Measurements from ENCODE around the gene MAP4K4.

MAP4K4 gene

DNA sequence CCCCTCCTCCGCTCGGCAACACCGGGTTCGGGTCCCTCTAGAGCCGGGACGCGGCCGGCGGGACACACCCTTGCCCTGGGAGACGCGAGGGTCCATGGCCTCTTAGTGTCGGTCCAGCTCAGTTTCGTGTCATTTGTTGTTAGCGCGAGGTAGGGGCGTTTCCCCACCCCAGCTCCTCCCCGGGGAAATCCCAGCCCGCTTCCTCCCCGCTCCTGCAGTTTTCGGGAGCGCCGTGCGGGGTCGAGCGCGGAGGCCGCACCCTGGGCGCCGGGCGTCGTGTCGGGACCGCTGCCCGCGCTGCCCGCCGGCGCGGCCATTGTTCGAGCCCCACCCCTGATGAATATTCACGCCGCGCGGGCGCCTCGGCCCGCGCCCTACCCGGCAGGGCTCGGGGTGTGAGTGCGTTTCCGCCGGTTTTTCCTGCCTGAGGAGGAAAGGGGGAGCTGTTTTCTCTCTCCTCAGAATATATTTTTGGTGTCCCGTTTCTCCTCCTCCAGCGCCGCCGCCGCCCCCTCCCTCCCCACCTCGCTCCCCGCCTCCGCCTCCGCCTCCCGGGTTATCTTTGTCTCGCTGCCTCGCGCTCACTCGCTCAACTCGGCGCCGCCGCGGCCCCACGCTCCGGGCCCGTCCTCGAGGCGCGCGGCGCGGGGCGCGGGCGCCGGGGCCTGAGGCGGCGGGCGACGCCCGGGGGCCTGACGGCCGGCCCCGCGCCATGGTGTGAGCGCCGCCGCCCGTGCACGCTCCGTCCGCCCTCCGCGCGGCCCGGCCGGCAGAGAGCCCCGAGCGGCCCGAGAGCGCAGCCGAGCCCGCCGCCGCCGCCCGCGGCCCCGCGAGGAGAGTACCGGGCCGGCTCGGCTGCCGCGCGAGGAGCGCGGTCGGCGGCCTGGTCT lies at the start of gene MAP4K4:
MAP4K4 (plus strand) TSS at position 584 of the 890 bp plus-strand sequence. CDS start 374 bp downstream, outside the sequence.
- DNase-seq (ENCODE audit: low read depth in 1 of 2, low spot score in 1 of 2), result peak; percentile 47 to 55

DNA sequence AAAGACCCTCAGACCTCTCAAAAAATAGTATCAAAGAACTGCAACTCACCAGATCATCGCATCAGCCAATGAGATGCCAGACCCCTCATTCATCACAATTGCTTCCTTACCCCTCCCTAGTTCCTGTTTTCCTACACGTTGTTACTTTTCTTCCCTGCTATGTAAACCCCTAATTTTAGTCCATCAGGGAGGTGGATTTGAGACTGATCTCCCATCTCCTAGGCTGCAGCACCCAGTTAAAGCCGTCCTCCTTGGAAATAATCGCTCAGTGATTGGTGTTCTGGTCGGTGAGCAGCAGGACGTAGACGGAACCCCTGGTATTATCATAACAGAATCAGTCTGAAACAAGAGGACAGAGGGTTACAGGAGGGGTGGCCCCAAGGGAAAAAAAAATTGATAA lies 44.0 kb upstream of the MAP4K4 start:
- no peak for DNase-seq (ENCODE audit: low read depth in 1 of 2, low spot score in 1 of 2)

DNA sequence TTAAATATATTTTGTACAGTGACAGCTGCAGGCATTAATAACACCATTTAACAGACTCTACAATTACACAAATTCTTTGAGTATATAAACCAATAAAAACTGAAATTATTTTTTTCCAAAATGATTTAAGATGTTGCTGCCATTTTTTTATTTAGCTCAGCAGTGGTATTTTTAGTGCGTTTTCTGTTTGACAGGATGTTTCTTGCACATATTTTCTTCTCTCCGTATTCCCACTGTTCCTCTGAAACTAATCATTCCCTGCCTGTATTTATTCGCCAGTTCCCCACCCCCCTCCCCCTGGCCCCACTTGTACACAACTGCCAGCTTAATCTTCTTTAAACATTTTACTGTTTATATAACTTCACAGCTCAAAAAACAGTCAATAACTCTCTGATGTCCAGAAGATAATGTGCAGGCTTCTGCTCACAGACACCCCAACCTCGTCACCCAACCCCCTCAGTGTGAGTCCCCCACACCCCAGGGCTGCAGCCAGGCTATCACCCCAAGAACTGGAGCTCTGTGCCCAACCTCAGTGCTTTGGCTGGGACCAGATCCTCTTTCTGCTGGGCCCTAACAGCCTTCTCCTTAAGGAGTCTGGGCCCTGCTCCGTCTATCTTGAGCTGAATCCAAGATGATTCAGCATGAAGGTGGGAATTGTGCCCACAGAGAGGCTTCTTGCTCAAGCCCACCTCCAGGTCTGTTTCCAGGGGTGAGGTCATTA lies 41.6 kb upstream of the MAP4K4 start:
- DNase-seq (ENCODE audit: low read depth in 1 of 2, low spot score in 1 of 2), result no peak

DNA sequence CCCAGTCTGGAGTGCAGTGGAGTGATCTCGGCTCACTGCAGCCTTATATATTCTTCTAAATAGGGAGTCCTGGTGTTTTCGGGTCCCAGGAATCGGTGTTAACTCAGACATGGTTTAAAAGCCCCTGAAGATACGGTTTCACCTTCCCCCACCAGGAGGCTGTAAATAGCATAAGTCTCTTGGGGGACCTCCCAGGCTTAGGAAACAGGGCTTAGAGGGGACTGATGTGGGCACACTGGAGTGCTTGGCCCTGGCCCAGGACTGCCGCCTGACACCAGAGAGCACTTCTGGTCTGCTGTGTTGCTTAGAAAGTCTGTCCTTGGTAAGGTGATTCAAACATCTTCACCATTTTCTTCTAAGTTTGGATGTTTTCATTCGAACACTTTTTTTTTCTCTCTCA lies 39.7 kb upstream of the MAP4K4 start:
- DNase-seq (ENCODE audit: low read depth in 1 of 2, low spot score in 1 of 2), result no peak

DNA sequence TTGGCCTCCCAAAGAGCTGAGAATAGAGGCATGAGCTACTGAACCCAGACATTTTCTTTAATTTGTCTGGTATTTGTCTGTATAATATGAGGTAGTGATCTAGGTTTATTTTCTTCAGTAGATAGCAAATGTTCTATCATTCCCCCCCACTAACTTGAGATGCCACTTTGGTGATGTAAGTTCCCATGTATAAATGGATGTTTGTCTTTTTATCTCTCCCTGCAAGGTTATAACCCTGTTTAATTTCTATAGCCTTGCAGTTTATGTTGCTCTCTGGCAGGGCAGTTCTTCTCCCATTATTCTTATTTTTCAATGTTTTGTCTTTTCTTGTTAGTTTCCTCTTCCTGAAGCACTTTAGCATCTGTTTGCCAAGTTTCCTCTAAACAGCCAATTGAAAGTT lies 39.1 kb upstream of the MAP4K4 start:
- DNase-seq (ENCODE audit: low read depth in 1 of 2, low spot score in 1 of 2), result no peak

DNA sequence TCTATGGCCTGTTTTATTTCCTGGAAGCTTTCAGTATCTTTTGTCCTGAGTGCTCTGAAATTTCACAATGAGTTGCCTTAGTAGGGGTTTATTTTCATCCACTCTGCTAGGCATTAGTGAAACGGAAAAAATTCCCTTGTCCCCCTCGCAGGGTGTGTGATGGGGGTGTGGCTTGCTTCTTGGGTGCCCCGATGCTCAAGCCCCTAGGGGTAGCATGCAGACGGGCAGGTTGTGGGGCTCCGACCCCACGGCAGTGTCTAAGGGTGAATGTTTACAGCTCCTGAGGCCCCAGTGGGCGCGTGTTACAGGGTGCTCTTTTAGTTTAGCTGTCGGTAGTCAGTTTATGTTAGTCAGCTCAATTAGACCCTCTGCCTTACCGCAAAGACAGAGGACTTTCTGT lies 32.2 kb upstream of the MAP4K4 start:
- DNase-seq (ENCODE audit: low read depth in 1 of 2, low spot score in 1 of 2), result no peak

DNA sequence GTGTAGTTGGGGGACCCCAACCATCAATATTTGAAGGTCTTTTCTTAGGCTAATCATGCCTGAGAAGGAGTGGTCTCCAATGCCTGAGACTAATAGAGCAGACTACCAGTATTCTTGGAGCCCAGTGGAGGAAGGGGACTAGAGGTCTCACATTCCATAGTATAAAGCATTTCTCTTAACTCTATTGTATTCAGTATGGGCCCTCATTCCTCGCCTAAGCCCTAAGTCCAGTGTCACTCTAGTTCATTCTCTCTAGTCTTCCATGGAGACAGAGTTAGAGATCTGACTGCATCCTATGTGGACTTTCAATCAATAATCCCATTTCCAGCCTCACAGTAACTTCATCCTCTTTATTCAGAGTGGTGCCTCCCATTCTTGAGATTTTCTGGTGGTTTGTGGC lies 29.7 kb upstream of the MAP4K4 start:
- no peak for DNase-seq (ENCODE audit: low read depth in 1 of 2, low spot score in 1 of 2)

DNA sequence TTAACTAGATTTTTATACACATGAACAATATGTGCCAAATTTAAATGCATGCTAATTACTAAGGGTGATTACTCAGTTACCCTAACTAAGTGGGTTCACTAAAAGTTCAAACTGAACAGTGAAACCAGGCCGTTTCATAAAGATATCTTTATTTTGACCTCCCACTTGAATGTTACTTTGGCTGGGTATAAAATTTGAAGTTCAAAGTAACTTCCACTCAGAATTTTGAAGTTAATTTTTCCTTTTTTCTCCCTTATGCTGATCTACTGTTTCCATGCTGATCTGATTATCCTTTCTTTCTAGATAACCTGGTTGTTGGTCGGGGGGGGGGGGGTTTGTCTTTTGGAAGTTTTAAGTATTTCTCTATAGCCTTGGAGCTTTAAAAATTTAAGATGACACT lies 25.5 kb upstream of the MAP4K4 start:
- no peak for DNase-seq (ENCODE audit: low read depth in 1 of 2, low spot score in 1 of 2)

DNA sequence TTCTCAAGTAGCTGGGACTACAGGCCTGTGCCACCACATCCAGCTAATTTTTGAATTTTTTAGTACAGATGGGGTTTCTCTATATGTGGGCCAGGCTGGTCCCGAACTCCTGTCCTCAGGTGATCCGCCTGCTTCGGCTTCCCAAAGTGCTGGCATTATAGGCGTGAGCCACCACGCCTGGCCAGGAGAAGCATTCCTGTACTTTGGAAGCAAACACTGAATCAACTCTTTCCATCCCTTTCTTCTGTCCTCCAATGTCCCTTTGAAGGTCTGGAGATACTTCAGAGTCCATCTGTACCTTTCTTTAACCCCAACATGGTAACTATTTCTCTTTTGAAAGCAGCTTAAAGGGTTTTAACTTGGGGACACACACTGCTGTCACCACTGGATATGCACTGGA lies 23.6 kb upstream of the MAP4K4 start:
- no peak for DNase-seq (ENCODE audit: low read depth in 1 of 2, low spot score in 1 of 2)

DNA sequence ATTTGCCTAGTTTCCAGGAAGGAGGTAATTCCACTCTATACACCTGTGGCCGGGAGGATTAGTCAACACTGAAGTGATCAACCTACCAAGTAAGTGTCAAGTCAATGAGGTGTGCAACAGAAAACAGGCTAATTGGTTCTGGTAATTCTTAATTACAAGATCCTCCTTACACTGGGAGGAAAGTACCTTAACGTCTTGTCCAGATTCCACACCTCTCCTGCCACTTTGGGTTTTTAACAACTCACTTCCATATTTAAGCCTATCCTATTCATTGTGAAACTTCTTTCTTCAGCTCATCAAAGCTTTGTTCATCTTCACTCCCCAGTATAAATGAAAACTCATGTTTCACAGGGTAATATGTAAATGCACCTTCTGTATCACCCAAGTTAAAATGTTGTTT lies 22.0 kb upstream of the MAP4K4 start:
- DNase-seq (ENCODE audit: low read depth in 1 of 2, low spot score in 1 of 2), result no peak

DNA sequence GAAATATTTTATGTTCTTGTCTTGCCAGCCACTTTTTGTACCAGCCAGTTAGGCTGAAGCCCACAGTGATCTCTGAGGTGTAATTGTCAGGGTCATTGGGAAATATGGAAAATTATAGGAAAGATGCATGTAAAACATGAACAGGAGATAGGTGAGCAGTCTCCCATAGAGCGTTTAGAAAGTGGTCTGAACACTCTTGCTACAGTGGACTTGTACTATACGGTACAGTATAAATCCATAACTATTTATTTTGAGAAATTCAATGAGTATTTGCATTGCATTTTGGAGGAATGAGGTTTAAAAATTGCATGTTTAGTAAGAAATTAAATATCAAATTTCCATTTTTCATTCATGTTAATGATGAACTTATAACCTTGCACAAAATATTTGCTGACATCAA lies 20.8 kb upstream of the MAP4K4 start:
- no peak for DNase-seq (ENCODE audit: low read depth in 1 of 2, low spot score in 1 of 2)

DNA sequence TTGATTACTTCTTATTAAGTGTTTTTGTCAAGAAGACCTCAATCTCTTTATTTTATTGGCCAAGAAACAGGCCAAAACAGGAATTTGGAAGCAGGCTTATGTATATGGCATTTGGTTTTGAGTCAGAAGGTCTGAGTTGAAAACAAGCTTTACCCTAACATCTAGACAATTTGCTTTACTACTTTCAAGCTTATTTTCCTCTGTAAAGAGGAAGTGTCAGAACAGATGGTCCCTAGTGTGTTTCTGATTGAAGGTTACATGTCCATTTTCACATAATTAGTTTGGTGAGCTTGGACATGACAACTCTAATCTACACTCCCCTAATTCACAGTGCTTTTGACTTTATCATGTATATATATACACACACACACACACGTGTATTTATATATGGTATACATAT lies 19.8 kb upstream of the MAP4K4 start:
- no peak for DNase-seq (ENCODE audit: low read depth in 1 of 2, low spot score in 1 of 2)

DNA sequence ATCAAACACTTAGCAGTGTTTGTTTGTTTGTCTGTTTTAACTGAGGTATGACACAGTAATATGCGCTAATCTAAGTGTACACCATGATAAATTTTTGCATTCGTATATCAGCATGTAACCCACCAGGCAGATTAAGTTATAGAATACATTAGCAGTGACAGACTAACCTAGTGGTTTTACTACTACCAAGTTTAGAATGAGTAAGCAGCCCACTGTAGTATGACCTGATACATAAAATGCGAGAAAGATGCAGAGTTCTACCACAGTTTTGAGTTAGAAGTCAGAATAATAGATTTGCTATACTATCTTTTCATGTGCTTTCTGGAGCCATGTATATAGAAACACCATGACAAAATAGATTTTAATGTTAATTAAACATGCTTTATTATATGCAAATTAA lies 19.1 kb upstream of the MAP4K4 start:
- DNase-seq (ENCODE audit: low read depth in 1 of 2, low spot score in 1 of 2), result no peak

DNA sequence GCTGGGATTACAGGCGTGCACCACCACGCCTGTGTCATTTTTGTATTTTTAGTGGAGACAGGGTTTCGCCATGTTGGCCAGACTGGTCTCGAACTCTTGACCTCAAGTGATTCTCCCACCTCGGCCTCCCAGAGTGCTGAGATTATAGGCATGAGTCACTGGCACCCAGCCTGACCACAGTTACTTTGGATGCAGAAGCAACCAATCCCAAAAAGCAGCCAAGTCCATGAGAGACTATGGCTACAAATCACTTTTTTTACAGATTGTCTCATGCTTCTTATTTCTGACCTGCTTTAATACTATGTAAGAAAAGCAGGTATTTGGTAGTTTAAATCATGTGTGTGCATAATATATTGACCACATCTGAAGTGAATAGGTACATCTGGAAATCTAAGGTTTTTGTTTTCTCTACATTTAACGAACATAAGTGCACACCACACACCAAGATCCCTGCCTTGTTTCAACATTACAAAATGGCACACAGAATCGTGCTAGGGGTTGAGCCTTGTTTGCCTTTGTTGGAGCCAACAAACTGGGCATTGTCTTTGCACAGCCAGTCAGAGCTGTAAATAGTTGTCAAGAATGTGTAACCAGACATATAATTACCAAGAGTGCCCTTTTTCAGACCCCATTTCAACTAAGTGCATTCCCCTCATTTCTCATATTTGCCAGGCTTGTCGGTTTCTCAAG lies 18.3 kb upstream of the MAP4K4 start:
- no peak for DNase-seq (ENCODE audit: low read depth in 1 of 2, low spot score in 1 of 2)

DNA sequence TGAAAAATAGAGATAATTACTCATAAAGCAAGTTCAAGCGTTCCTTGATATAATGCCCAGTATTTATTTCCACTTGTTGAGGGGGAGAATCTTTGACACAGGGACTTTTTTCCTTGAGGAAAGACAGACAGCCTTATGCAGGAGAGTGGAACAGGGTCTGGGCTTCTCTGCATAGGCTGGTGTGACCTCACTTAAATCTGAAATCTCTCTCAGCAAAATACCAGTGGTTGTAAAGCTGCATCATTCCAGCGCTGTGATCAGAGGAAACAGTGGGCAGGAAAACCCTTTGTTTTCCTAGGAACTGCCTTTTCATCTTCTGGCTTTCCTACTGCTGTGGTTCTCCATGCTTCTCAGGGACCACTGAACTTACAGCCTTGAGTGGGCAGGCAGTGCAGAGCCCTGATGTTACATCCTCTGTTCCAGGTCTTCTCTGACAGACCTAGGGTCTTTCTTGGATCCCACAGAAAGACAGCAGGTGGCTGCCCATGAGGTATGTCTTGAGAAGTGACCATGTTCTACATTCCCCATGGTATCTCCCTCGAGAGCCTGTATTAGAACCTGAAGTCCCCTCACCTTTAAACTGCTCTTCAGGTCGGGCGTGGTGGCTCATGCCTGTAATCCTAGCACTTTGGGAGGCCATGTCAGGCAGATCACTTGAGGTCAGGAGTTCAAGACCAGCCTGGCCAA lies 17.6 kb upstream of the MAP4K4 start:
- DNase-seq (ENCODE audit: low read depth in 1 of 2, low spot score in 1 of 2), result no peak

DNA sequence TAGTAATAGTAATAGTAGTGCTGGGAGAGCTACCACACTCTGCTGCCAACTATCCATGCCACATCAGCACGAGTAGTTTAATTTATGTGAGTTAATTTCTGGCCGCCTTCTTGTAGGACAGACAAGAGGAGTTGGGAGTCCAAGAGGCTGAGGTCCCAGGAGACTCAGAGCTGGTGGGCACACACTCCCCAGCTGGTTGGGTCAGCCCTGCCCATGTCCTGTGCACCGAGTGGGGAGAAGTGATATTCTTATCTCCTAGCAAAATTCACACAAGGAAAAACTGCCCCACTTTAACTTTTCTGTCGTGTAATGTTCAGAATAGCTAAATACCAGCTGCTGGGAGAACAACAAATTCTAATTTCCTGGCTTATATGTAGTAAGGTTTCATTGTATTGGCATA lies 15.2 kb upstream of the MAP4K4 start:
- no peak for DNase-seq (ENCODE audit: low read depth in 1 of 2, low spot score in 1 of 2)

DNA sequence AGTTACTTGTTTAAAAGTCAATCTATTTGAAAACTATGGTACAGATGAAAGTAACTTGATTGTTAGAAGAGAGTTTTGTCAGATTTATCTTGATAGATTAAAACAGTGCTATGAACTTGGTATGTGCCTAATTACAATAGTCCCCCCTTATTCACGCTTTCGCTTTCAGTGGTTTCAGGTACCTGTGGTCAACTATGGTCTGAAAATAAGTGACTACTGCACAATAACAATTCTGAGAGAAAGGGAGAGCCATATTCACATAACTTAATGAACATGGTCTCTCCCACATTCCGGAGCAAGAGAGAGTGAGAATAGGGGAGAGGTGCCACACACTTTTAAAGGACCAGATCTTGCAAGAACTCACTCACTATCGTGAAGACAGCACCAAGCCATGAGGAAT lies 13.2 kb upstream of the MAP4K4 start:
- no peak for DNase-seq (ENCODE audit: low read depth in 1 of 2, low spot score in 1 of 2)

DNA sequence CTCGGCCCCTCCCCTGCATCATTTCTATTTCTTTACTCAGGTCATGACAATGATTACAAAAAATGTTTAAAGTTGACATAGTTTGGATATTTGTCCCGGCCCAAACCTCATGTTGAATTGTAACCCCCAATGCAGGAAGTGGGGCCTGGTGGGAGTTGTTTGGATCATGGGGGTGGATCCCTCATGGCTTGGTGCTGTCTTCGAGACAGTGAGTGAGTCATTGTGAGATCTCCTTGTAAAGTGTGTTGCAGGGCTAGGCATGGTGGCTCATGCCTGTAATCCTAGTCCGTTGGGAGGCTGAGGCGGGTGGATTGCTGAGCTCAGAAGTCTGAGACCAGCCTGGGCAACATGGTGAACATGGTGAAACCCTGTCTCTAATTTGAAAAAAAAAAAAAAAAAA lies 9.2 kb upstream of the MAP4K4 start:
- no peak for DNase-seq (ENCODE audit: low read depth in 1 of 2, low spot score in 1 of 2)

DNA sequence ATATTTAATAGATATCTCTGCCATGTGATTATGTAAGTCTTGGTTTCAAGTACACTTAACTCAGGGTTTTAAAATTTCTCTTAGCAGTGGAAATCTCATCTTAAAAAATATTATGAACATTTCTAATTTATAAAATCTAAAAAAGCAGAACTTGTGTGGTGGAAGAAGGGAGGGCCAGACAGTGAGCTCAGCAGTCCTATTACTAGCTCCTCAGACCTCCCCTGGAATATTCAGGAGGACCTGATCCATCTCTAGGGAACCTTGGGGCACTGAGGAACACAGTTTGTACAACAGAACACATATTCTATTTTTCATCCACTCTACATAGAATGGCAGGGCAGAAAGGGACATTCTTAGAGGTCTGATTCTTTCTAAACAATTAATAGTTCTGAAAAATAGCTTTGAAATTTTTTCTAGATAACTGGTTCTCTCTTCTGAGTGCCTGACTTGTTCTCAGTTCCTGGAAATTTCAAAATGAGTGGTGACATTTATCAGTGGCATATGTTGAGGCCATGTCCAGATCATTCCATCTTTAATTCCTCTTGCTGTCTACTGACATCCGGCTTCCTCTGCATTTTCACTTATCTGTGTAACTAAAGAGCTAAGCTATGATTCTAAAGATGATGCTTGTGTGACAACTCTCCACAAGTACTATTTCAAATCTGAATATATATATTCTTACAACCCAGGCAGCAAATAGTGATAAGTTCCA lies 8.2 kb upstream of the MAP4K4 start:
- DNase-seq (ENCODE audit: low read depth in 1 of 2, low spot score in 1 of 2), result no peak

DNA sequence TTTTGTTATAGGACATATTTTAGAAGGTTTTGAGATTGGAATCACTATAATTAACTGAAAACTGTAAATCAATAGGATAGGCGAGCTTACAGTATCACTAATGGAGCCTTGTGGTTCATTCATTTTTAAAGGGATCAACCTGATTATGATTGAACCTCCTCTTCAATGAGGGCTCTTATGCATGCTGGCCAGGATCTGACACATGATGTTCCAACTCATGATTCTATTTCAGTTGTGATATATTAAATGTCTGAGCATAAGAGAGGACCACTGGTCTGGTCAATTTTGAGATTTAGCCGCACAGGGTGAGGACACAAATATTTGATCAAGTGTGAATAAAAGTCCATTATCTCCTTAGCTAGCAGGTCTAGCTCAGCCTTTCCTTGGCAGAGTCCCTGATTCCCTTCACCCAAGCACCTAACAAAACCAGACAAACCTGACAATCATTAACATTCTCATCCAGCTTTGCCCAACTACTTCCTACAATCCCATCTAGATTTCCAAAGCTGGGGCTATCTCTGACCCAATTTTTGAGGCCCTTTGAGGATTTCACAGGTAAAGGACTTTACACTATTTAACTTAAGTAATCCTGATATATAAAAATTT lies 6.9 kb upstream of the MAP4K4 start:
- no peak for DNase-seq (ENCODE audit: low read depth in 1 of 2, low spot score in 1 of 2)

Measured in activated CD4-positive, alpha-beta T cell treated with anti-CD3 and anti-CD28 coated beads, Interleukin-2, amount 50 U/mL, for 24 hours (primary cell).